GM12878 (cell line): Measurements from ENCODE around the gene C19orf38. TPM values are rescaled to one million over a fixed set of nuclear protein-coding genes. Genes with fewer than 3 reads are reported as not detected.

ENCODE experiments used
- ATAC-seq: fragments of 200-7000 bp; cut with Tn5 transposase; 3 replicates; pipeline ENCODE4 v1.9.1; 2020; ENCODE audit warnings: mild to moderate bottlenecking, moderate library complexity
- BruUV-seq: library from RNA; stranded (reverse); fragments of 400-500 nt; replicated peaks from 2 replicates; lab custom pipeline; 2021; lab: Mats Ljungman, UMichigan
- CTCF ChIA-PET: fragments of 300-600 bp; sonication (Branson Sonifier 250); formaldehyde crosslinking; extraction: SDS; loops from one replicate; lab custom pipeline; 2021; ENCODE audit warnings: inconsistent platforms; lab: Yijun Ruan, JAX
- POLR2A ChIA-PET: fragments of 350-600 bp; formaldehyde crosslinking; extraction: SDS; loops from one replicate; lab custom pipeline; 2021; ENCODE audit warnings: inconsistent platforms; lab: Charles Lee
- RAD21 ChIA-PET: fragments of 300-600 bp; sonication (Branson Sonifier 250); formaldehyde crosslinking; loops from one replicate; lab custom pipeline; 2023; ENCODE audit warnings: antibody characterized with exemption; ENCODE audit not compliant: unreplicated experiment; lab: Charles Lee
- SMC1A ChIA-PET: fragments of 300-600 bp; sonication (Branson Sonifier 250); formaldehyde crosslinking; loops from one replicate; lab custom pipeline; 2023; ENCODE audit not compliant: unreplicated experiment, uncharacterized antibody; lab: Charles Lee
- DNase-seq: peaks from one replicate; pipeline ENCODE4 v3.0.0-alpha.2; 2011; ENCODE audit warnings: low read depth, low spot score
- FAIRE-seq: peaks from 3 replicates; lab custom pipeline; 2011; peaks lifted over from hg19 to GRCh38; lab: Jason Lieb, UNC
- H2AFZ ChIP-seq: 2 replicates; pipeline ENCODE4 v1.6.0; 2011; ENCODE audit warnings: low read depth, low read length, control low read depth; ENCODE audit not compliant: control insufficient read depth
- H3K27ac ChIP-seq: 2 replicates; pipeline ENCODE4 v1.5.1; 2011; ENCODE audit warnings: control low read depth; ENCODE audit not compliant: control insufficient read depth, insufficient read depth
- H3K27me3 ChIP-seq, 2 experiments: replicated peaks in 1 of 2; 2 replicates each; pipeline versions ENCODE4 v1.6.0 to v1.6.1; 2011; ENCODE audit warnings: low read length in 1 of 2; ENCODE audit not compliant: control insufficient read depth in 2 of 2, insufficient read depth in 2 of 2
- H3K36me3 ChIP-seq, 2 experiments: 2 replicates each; pipeline ENCODE4 v1.5.1; 2011; ENCODE audit warnings: low read length in 1 of 2; ENCODE audit not compliant: control insufficient read depth in 2 of 2, insufficient read depth in 2 of 2
- H3K4me1 ChIP-seq: 2 replicates; pipeline ENCODE4 v1.6.1; 2011; ENCODE audit warnings: mild to moderate bottlenecking, low read length, moderate library complexity, mixed read lengths; ENCODE audit not compliant: control insufficient read depth, insufficient read depth
- H3K4me2 ChIP-seq: 2 replicates; pipeline ENCODE4 v1.6.0; 2011; ENCODE audit warnings: control low read depth; ENCODE audit not compliant: control insufficient read depth, insufficient read depth
- H3K4me3 ChIP-seq: fragments of 200-600 bp; sonication (generic); 2 replicates; pipeline ENCODE4 v1.5.1; 2016
- H3K79me2 ChIP-seq: 2 replicates; pipeline ENCODE4 v1.6.0; 2011; ENCODE audit warnings: low read length; ENCODE audit not compliant: control insufficient read depth, insufficient read depth
- H3K9ac ChIP-seq: 2 replicates; pipeline ENCODE4 v1.8.0; 2011; ENCODE audit warnings: low read length, control low read depth, mixed read lengths; ENCODE audit not compliant: control insufficient read depth, insufficient read depth
- H3K9me3 ChIP-seq: replicated peaks from 3 replicates; pipeline ENCODE4 v1.5.1; 2011; ENCODE audit warnings: mild to moderate bottlenecking, low read length; ENCODE audit not compliant: control insufficient read depth, insufficient read depth
- H4K20me1 ChIP-seq: 2 replicates; pipeline ENCODE4 v1.6.0; 2011; ENCODE audit not compliant: control insufficient read depth, insufficient read depth
- CEBPZ ChIP-seq: fragments of 150-350 bp; IDR thresholded peaks from 2 replicates; pipeline ENCODE4 v1.6.1; 2016; ENCODE audit warnings: low read depth, low read length
- E2F4 ChIP-seq: IDR thresholded peaks from 2 replicates; pipeline ENCODE4 v1.6.1; 2012; ENCODE audit warnings: low read depth, low read length, improper control_type of control experiment
- IRF4 ChIP-seq: IDR thresholded peaks from 2 replicates; pipeline ENCODE4 v1.6.1; 2011; ENCODE audit warnings: low read depth, low read length
- MTA3 ChIP-seq: IDR thresholded peaks from 2 replicates; pipeline ENCODE4 v1.6.1; 2012; ENCODE audit warnings: low read length, inconsistent platforms, borderline replicate concordance
- MYB ChIP-seq: fragments of 150-350 bp; IDR thresholded peaks from 2 replicates; pipeline ENCODE4 v1.6.1; 2014; ENCODE audit warnings: mild to moderate bottlenecking, low read depth, low read length, borderline replicate concordance
- POU2F2 ChIP-seq: IDR thresholded peaks from 3 replicates; pipeline ENCODE4 v1.6.1; 2011; ENCODE audit warnings: low read depth, mild to moderate bottlenecking, low read length, borderline replicate concordance
- RCOR1 ChIP-seq: conservative IDR thresholded peaks from 2 replicates; pipeline ENCODE4 v1.6.1; 2012; ENCODE audit warnings: low read depth, low read length, improper control_type of control experiment
- RELB ChIP-seq: fragments of 450-650 bp; IDR thresholded peaks from 2 replicates; pipeline ENCODE4 v1.6.1; 2017; ENCODE audit warnings: low read depth, mild to moderate bottlenecking, moderate library complexity
- SIN3A ChIP-seq: IDR thresholded peaks from 2 replicates; pipeline ENCODE4 v1.6.1; 2012; ENCODE audit warnings: low read depth, low read length, improper control_type of control experiment
- SMC3 ChIP-seq: IDR thresholded peaks from 2 replicates; pipeline ENCODE4 v1.6.1; 2011; ENCODE audit warnings: low read length, improper control_type of control experiment, borderline replicate concordance
- TAF1 ChIP-seq: IDR thresholded peaks from 2 replicates; pipeline ENCODE4 v1.6.1; 2011; ENCODE audit warnings: mild to moderate bottlenecking, low read depth, low read length, borderline replicate concordance
- USF1 ChIP-seq: IDR thresholded peaks from 2 replicates; pipeline ENCODE4 v1.6.1; 2011; ENCODE audit warnings: borderline replicate concordance, low read depth, mild to moderate bottlenecking, moderate library complexity, mixed read lengths, low read length; ENCODE audit not compliant: insufficient read depth; ENCODE audit errors: extremely low read length
- ZZZ3 ChIP-seq: IDR thresholded peaks from 2 replicates; pipeline ENCODE4 v1.6.1; 2011; ENCODE audit warnings: low read depth; ENCODE audit not compliant: control insufficient read depth, insufficient read length
- WGBS: methylation state at CpG from one replicate; pipeline ENCODE4 v1.1.6; 2016; ENCODE audit warnings: low lambda C conversion rate; ENCODE audit not compliant: insufficient replicate concordance, insufficient coverage; ENCODE audit errors: missing lambda C conversion rate; 5-methylcytosine and 5-hydroxymethylcytosine counted together
- in situ Hi-C: fragments of 300-500 bp; cut with MboI; formaldehyde crosslinking; loops from 9 replicates; pipeline ENCODE4 v1.14.3; 2018; ENCODE audit warnings: mixed read lengths
- intact Hi-C: fragments of 100-400 bp; cut with micrococcal nuclease; formaldehyde crosslinking; loops from one replicate; pipeline ENCODE4 v1.14.2; 2022; ENCODE audit not compliant: unreplicated experiment
- polyA plus RNA-seq, 11 experiments: library from polyadenylated mRNA; depleted of rRNA in 4 of 11; unstranded in 6 of 11; stranded (reverse) in 5 of 11; fragments of >200 nt; fragmentation: Nextera tagmentation in 4 of 11; fragmentation: Illumina TruSeq in 1 of 11; extraction: Ambion mirVana in 4 of 11; extraction: Trizol in 1 of 11; gene quantifications; 1 replicate in 1 of 11; 2 replicates in 10 of 11; pipeline versions ENCODE4 v1.2.1 to v1.2.3, GENCODE V29; 2011 to 2016; ENCODE audit warnings: inconsistent platforms in 2 of 11, missing spikeins in 2 of 11, low read depth in 1 of 11
- total RNA-seq, 4 experiments: library from RNA; depleted of rRNA in 3 of 4; stranded (reverse); fragments of >200 nt in 3 of 4; fragmentation: Illumina TruSeq in 1 of 4; extraction: Trizol in 1 of 4; gene quantifications; 2 replicates each; pipeline versions ENCODE4 v1.2.1 to v1.2.3, GENCODE V29; 2013 to 2021

C19orf38 gene
- total and polyA plus RNA-seq, 10 of the 15 experiments (the other 5 are each of a cell fraction or from before 2014, with no cell fraction given): 2.6 to 7.5 (median 5.0) TPM

GRCh38 chr19:10846500-10847202 lies 1.6 kb upstream of the C19orf38 start:
- no peak overlapping the region for H3K4me2 ChIP-seq
- ChIA-PET POLR2A (interaction anchor here (0.5 to 0.6 kb wide), 2 partner anchors 45 to 344 kb away, joined by 6 read pairs; partner anchors contain the start of gene KEAP1), RAD21 (interaction anchor here (1.1 kb wide), 1 partner anchor 8 kb away, joined by 3 read pairs; no protein-coding TSS in a partner anchor), SMC1A (interaction anchor here (0.6 to 1.5 kb wide), 5 partner anchors 8 to 275 kb away, joined by 3 to 7 read pairs (median 3); partner anchors contain the start of genes DNM2 and TMED1), CTCF (interaction anchor here (0.9 to 2.7 kb wide), 6 partner anchors 10 to 129 kb away, joined by 4 to 15 read pairs (median 6); partner anchors contain the start of genes DNM2 and TMED1)
- no peaks in the 10 kb centered on the region for H3K27me3 ChIP-seq
- H3K9ac ChIP-seq: no peak overlapping the region
- no peak overlapping the region for H3K4me3 ChIP-seq
- no peak overlapping the region for H2AFZ ChIP-seq
- TF ChIP-seq MTA3 (no peak), IRF4 (no peak), TAF1 (no peak), SMC3 (no peak), E2F4 (no peak), ZZZ3 (no peak), RELB (no peak), RCOR1 (no peak), CEBPZ (no peak), SIN3A (no peak), POU2F2 (no peak), MYB (no peak), USF1 (no peak)
- H3K36me3 ChIP-seq: no peaks in the 10 kb centered on the region
- H3K4me1 ChIP-seq: peaks cover 9% of the 10 kb centered on the region
- no peaks in the 10 kb centered on the region; the same call in 2 of the 3 replicates for H3K9me3 ChIP-seq
- in situ Hi-C loops: no loop called here
- FAIRE-seq: no peak
- DNase-seq: no peak
- no peak overlapping the region for H3K27ac ChIP-seq
- ATAC-seq: no peak
- intact Hi-C loops: no loop called here
- no TSS peak for BruUV-seq
- no peaks in the 10 kb centered on the region for H3K79me2 ChIP-seq
- H4K20me1 ChIP-seq: no peaks in the 10 kb centered on the region
- whole genome bisulfite sequencing: 17% methylated on average over 2 of the region's 2 CpGs
